Measurements from ENCODE around the gene REEP3.

Gene REEP3

DNA sequence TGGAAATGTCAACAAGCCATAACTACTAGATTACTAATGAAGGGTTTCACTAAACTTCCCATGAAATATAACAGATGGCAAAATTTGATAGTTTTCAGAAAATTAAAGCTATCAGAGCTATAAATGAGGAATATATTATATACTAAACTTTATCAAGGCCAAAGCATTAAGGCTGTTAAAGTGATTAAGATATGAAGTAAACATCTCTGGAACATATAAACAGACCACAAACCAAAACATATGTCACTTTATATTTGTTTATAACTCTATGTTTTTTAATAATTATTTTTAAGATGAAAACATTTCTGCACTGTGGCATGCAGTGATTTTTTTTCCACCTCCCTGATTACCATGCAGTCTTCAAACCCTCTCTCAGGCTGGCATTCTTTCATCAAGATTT lies 120.2 kb downstream of the REEP3 start:
- Histone ChIP-seq H3K9me3 (ENCODE audit: severe bottlenecking) (peaks cover 2% of the 10 kb centered on the region), H3K4me3 (ENCODE audit: severe bottlenecking) (no peak overlapping the region), H3K27ac (ENCODE audit: poor library complexity, severe bottlenecking) (no peak overlapping the region), H3K27me3 (ENCODE audit: insufficient read depth, poor library complexity, severe bottlenecking) (no peaks in the 10 kb centered on the region), H3K4me1 (ENCODE audit: insufficient read depth, poor library complexity, severe bottlenecking) (no peaks in the 10 kb centered on the region), H3K36me3 (ENCODE audit: low read depth) (no peaks in the 10 kb centered on the region)
- TF ChIP-seq CTCF (IDR thresholded peaks at IDR 0.05; ENCODE audit: poor library complexity, severe bottlenecking) = no peak
- ATAC-seq (ENCODE audit: low read depth) = no peak
- no peak for DNase-seq (ENCODE audit: low spot score)

DNA sequence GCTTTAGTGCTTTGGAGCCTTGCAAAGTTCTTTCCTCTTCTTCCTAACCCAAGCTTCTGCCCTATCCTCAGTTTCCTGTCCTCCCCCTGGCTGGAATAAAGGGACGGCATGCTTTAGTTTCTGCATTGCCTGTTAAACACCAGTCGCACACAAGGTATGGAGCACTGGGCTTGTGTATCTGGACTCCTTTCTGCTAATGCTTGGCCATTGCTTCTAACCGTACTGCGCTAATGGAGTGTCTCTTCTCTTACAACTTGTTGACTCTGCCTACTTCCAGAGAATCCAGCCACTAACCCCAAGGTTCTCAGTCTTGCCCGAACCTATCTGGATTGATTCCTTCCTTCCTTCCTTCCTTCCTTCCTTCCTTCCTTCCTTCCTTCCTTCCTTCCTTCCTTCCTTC lies 120.6 kb downstream of the REEP3 start:
- peaks cover 2% of the 10 kb centered on the region for H3K9me3 ChIP-seq (ENCODE audit: severe bottlenecking)
- no peak overlapping the region for H3K27ac ChIP-seq (ENCODE audit: poor library complexity, severe bottlenecking)
- TF ChIP-seq CTCF (IDR thresholded peaks at IDR 0.05; ENCODE audit: poor library complexity, severe bottlenecking) = no peak
- H3K4me3 ChIP-seq (ENCODE audit: severe bottlenecking) = no peak overlapping the region
- H3K27me3 ChIP-seq (ENCODE audit: insufficient read depth, poor library complexity, severe bottlenecking) = no peaks in the 10 kb centered on the region
- H3K4me1 ChIP-seq (ENCODE audit: insufficient read depth, poor library complexity, severe bottlenecking) = no peaks in the 10 kb centered on the region
- H3K36me3 ChIP-seq (ENCODE audit: low read depth) = no peaks in the 10 kb centered on the region
- ATAC-seq (ENCODE audit: low read depth) (no peak), DNase-seq (ENCODE audit: low spot score) (no peak)

GRCh38 chr10:63642808-63643207 lies 121.6 kb downstream of the REEP3 start:
- Histone ChIP-seq H3K4me3 (ENCODE audit: severe bottlenecking) (no peak overlapping the region), H3K4me1 (ENCODE audit: insufficient read depth, poor library complexity, severe bottlenecking) (no peaks in the 10 kb centered on the region), H3K9me3 (ENCODE audit: severe bottlenecking) (peaks cover 2% of the 10 kb centered on the region), H3K27me3 (ENCODE audit: insufficient read depth, poor library complexity, severe bottlenecking) (no peaks in the 10 kb centered on the region), H3K36me3 (ENCODE audit: low read depth) (no peaks in the 10 kb centered on the region), H3K27ac (ENCODE audit: poor library complexity, severe bottlenecking) (no peak overlapping the region)
- ATAC-seq (ENCODE audit: low read depth) = no peak
- DNase-seq (ENCODE audit: low spot score) = no peak
- no peak for TF ChIP-seq CTCF (IDR thresholded peaks at IDR 0.05; ENCODE audit: poor library complexity, severe bottlenecking)

DNA sequence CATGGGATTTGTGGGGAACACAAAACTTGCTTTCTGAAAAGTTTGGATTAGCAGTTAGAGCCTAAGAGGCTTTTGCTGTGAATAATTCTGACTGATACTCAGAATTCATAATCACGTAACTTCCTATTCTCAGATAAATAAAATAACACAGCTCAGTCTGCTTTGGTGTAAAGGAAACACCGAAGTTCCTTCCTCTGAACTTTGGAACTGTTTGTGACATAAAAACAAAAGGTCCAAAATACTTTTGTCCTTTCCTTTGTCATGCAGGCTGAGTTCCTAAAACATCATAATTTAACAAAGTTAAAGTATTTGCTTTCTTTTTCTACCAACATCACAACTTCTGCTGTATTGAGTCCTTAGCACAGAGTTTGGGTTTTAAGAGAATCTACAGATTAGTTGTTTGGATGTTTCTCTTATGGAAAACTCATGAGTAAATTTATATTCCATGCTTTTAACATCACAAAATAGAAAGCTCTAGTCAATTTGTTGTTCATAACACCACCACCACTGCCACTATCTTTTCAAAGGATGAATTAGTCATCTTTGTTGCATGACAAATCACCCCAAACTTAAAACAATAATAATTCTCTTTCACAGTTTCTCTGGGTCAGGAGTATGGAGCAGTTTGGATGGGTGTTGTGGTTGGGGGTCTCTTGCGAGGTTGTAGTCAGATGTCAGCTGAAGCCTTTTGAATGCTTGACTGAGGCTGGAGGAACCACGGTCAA lies 123.4 kb downstream of the REEP3 start:
- Histone ChIP-seq H3K27ac (ENCODE audit: poor library complexity, severe bottlenecking) (no peak overlapping the region), H3K36me3 (ENCODE audit: low read depth) (no peaks in the 10 kb centered on the region), H3K4me1 (ENCODE audit: insufficient read depth, poor library complexity, severe bottlenecking) (no peaks in the 10 kb centered on the region), H3K9me3 (ENCODE audit: severe bottlenecking) (peaks cover 2% of the 10 kb centered on the region), H3K4me3 (ENCODE audit: severe bottlenecking) (no peak overlapping the region), H3K27me3 (ENCODE audit: insufficient read depth, poor library complexity, severe bottlenecking) (no peaks in the 10 kb centered on the region)
- ATAC-seq (ENCODE audit: low read depth) = no peak
- DNase-seq (ENCODE audit: low spot score) = no peak
- TF ChIP-seq CTCF (IDR thresholded peaks at IDR 0.05; ENCODE audit: poor library complexity, severe bottlenecking) = no peak

- Histone ChIP-seq H3K27ac (ENCODE audit: poor library complexity, severe bottlenecking) (no peak overlapping the region), H3K36me3 (ENCODE audit: low read depth) (no peaks in the 10 kb centered on the region), H3K4me1 (ENCODE audit: insufficient read depth, poor library complexity, severe bottlenecking) (no peaks in the 10 kb centered on the region), H3K4me3 (ENCODE audit: severe bottlenecking) (no peak overlapping the region), H3K9me3 (ENCODE audit: severe bottlenecking) (peaks cover 2% of the 10 kb centered on the region), H3K27me3 (ENCODE audit: insufficient read depth, poor library complexity, severe bottlenecking) (no peaks in the 10 kb centered on the region)
- no peak for ATAC-seq (ENCODE audit: low read depth)
- TF ChIP-seq CTCF (IDR thresholded peaks at IDR 0.05; ENCODE audit: poor library complexity, severe bottlenecking) = no peak
- no peak for DNase-seq (ENCODE audit: low spot score)
Observed at GRCh38 chr10:63645195-63645594, 124.0 kb downstream of the REEP3 start.
